ENCODE data around the gene SSTR5.
A peak's percentile ranks its signal among the peaks of the same experiment; 100 is the strongest.
"Not testable (repeated sequence)": the region's sequence is repeated elsewhere in the genome, so short reads cannot be mapped to it uniquely, and the experiment has no call there.

Gene SSTR5

DNA sequence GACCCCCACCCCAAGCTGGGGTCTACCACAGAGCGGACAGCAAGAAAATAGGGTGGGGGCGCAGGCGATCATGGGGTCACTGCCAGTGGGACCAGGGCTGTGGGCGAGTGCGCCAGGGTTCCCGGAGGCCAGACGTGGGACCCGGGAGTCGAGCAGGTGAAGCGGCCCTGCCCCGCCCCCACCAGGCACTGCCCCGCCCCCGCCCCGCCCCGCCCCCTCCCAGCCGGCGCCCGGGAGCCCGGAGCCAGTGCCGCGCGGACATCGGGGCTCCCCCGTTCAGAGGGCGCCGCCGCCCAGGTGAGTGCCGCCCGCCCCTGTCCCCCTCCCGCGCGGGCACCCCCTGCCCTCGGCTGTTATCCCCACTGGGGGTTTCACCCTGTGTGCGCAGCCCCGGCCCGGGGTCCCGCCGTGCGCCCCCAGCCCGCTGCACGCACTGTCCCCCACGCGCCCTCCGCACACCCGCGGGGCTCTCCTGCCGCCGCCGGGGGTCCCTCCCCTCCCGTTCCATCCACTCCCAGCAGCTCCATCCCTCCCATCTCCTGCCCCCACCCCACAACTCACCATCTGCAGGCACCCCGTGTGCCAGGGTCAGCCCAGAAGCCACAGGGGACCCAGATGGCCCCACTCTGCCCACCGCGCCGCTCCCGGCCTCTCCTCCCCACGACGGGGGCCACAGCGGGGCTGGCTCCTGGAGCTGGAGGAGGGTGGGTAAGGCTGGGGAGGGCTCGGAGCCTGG, at the start of gene SSTR5:
Gene SSTR5, plus strand, starts transcription at position 222 of the 736 bp plus-strand sequence. CDS start 6,122 bp downstream, outside the sequence.
- in situ Hi-C loops (cut with HindIII; ENCODE audit: low pct_unique_long_range_greater_than_20kb, low sequenced_read_pairs), result no loop called here

DNA sequence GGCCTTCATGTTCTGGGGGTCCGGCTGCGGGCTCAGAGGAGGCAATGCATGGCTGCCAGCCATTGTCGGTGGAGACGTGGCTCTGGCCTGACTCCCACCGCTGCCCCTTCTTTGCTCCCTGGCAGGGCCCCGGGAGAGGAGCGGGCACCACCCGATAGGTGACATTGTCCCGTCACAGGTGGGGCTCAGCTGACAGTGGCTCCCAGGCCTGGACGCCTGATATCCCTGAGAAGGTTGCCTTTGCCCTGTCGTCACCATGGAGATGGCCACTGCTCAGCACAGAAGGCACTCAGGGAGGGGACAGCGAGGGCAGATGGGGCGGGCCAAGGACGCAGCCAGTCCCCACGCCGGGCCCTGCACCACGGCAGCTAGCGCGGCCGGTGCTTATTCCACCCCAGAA, 48.4 kb upstream of the SSTR5 start:
- TF ChIP-seq JUND (IDR thresholded peaks at IDR 0.05; ENCODE audit: low read depth), result no peak
- DNase-seq (ENCODE audit: low read depth in 1 of 2, low spot score in 1 of 2), result no peak
- in situ Hi-C loops (cut with HindIII; ENCODE audit: low pct_unique_long_range_greater_than_20kb, low sequenced_read_pairs), result no loop called here

More for the DNA sequence above, at the start of gene SSTR5:
- no peak for TF ChIP-seq JUND (IDR thresholded peaks at IDR 0.05; ENCODE audit: low read depth)
- no peak for DNase-seq (ENCODE audit: low read depth in 1 of 2, low spot score in 1 of 2)

DNA sequence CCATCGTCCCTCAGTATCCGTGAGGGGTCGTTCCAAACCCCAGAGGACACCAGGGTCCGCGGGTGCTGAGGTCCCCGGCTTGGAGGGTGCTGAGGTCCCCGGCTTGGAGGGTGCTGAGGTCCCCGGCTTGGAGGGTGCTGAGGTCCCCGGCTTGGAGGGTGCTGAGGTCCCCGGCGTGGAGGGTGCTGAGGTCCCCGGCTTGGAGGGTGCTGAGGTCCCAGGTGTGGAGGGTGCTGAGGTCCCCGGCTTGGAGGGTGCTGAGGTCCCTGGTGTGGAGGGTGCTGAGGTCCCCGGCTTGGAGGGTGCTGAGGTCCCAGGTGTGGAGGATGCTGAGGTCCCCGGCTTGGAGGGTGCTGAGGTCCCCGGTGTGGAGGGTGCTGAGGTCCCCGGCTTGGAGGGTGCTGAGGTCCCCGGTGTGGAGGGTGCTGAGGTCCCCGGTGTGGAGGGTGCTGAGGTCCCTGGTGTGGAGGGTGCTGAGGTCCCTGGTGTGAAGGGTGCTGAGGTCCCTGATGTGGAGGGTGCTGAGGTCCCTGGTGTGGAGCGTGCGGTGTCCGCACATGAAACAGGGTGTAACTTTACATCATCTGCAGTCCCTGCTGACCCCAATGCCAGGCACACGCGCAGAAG, 47.3 kb upstream of the SSTR5 start:
- DNase-seq (ENCODE audit: low read depth in 1 of 2, low spot score in 1 of 2); in situ Hi-C loops (cut with HindIII; ENCODE audit: low pct_unique_long_range_greater_than_20kb, low sequenced_read_pairs): not testable (repeated sequence)

DNA sequence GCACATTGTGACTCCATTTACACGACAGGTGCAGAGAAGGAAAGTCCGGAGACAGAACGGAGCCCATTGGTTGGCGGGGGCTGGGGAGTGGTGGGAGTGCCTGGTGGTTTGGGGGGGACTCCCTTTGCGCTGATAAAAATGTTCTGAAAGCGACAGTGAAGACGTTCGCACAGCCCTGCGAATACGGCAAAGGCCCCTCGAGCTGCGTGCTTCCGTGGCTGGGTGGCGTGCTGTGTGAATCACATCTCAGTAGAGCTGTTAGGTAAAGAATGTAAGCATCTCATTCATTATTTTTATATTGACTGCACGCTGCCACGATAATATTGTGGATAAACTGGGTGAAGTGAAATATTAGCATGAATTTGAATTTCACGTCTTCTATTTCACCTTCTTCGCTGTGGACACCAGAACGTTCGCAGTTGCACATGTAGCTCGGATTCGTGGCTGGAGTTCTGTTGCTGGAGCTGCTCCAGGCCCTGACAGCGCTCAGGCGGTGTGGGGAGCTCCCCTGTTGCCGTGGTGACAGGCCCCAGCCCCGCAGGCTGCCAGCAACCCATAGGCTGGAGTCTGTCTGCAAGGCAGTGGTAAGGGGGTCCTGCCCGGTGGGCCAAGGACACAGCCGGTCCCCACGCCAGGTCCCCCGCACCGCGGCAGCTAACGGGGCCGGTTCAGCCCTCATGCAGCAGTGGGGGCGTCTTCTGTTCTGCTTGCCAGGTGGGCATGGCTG, 46.3 kb upstream of the SSTR5 start:
- no peak for TF ChIP-seq JUND (IDR thresholded peaks at IDR 0.05; ENCODE audit: low read depth)
- in situ Hi-C loops (cut with HindIII; ENCODE audit: low pct_unique_long_range_greater_than_20kb, low sequenced_read_pairs), result no loop called here

DNA sequence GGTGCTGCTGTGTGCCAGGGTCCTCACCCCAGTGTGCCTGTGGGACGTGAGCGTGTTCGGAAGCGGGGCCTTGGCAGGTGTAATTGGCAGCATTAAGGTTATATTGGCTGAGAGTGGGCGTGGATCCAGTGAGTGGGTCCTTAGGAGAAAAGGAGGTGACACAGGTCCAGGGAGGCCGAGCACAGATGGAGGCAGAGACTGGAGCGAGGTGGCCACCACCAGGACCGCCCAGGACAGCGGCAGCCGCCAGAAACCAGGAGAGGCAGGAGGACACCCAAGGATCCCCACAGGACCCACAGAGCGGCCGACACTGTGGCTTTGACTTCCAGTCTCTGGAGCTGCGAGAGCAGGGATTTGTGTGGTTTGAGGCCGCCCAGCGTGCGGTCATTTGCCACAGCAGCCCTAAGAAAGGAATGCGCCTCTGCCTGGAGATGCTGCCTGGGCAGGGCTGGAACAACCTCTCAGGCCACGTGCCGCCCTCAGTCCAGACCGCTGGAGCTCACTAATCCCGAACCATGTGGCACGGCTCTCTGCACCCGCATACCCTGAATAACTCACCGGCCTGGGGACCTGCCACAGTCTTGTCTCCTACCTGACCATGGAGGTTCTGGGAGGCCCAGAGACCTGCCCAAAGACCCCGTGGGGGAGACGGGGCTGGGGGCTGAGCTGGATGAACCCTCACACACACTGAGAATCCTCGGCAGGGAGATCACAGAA, 45.6 kb upstream of the SSTR5 start:
- DNase-seq (ENCODE audit: low read depth in 1 of 2, low spot score in 1 of 2), result peak in 1 of 2 experiments; percentile 49
- TF ChIP-seq JUND (IDR thresholded peaks at IDR 0.05; ENCODE audit: low read depth), result no peak
- in situ Hi-C loops (cut with HindIII; ENCODE audit: low pct_unique_long_range_greater_than_20kb, low sequenced_read_pairs), result no loop called here

More for the DNA sequence above, 46.3 kb upstream of the SSTR5 start:
- DNase-seq (ENCODE audit: low read depth in 1 of 2, low spot score in 1 of 2), result no peak

DNA sequence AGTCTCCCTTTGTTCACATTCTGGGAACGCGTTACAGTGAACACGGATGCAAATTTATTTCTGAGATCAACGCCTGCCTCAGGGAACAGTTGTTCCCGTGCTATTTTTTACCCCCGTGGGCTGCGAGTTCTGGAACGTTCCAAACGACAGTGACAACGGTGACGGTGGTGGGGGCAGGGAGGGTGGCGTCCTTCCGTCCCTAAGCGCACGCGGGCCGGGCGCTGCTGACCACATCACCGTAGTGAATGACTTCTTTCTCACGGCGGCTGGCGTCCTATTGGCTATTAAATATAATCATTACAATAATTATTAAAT, 45.1 kb upstream of the SSTR5 start:
- in situ Hi-C loops (cut with HindIII; ENCODE audit: low pct_unique_long_range_greater_than_20kb, low sequenced_read_pairs), result no loop called here
- no peak for TF ChIP-seq JUND (IDR thresholded peaks at IDR 0.05; ENCODE audit: low read depth)
- DNase-seq (ENCODE audit: low read depth in 1 of 2, low spot score in 1 of 2), result no peak

DNA sequence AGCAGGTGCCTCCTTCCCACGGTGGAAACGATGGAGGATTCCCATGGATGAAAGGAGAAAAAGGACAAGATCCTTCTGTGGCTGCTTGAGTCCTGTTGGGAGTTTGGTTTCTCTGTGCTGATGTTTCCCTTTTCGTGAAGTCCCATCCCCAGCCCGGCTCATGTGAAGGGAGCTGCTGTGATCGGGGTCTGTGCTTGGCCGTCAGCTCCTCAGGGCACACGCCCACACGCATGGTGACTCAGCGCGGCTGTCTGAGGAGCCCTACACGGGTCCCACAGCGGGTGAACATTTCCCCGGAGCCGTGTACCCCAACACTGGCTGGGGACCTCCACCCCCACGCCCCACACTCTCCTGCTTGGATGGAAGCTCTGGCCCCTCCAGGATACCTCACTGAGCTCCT, 44.5 kb upstream of the SSTR5 start:
- in situ Hi-C loops (cut with HindIII; ENCODE audit: low pct_unique_long_range_greater_than_20kb, low sequenced_read_pairs), result no loop called here
- no peak for DNase-seq (ENCODE audit: low read depth in 1 of 2, low spot score in 1 of 2)
- no peak for TF ChIP-seq JUND (IDR thresholded peaks at IDR 0.05; ENCODE audit: low read depth)

DNA sequence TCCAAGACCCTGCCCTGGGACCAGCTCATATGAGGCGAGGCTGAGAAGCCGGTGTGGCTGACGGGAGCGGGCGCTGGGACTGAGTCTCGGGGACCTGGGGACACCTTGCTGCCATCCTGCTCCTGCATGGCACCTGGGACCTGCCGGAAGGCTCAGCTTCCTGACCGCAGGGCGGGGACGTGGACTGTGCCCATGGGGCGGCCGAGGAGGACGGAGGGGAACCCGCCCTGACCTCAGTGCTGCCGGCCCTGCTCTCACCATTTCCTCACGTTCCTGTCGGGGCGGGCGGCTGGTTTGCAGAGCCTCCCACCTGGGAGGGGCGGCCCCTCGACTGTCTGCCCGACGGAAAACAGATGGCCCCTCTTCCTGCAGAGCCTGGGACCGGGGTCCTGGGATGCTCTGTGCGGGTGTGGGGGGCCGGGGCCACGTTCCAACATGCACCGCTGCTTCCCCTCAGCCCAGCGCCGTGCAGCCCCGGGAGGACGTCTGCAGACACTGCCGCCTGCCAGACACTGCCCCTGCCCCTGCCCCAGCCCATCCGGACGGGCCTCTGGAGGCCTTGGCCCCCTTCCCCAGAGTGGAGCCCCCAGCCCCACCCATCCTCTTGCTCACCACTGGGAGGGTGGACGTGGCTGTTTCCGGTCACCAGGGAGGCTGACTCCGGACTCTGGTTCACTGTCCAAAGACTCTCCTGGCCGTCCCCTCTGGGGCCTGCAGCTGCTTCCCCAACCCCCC, 43.9 kb upstream of the SSTR5 start:
- no peak for DNase-seq (ENCODE audit: low read depth in 1 of 2, low spot score in 1 of 2)
- in situ Hi-C loops (cut with HindIII; ENCODE audit: low pct_unique_long_range_greater_than_20kb, low sequenced_read_pairs), result no loop called here
- TF ChIP-seq JUND (IDR thresholded peaks at IDR 0.05; ENCODE audit: low read depth), result no peak

DNA sequence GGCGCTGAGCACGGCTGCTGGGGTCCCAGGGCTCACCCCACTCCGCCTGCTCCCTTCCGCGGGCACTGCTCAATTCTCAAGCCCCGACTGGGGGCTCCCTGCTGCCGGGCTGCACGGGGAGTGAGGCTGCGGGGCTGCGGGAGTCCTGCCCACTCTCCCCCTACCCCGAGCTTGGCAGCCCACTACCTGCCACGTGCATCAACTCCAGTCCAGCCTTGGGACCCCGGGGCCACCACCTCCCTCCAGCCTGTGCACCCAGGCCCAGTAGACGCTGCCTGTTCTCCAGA, 43.3 kb upstream of the SSTR5 start:
- in situ Hi-C loops (cut with HindIII; ENCODE audit: low pct_unique_long_range_greater_than_20kb, low sequenced_read_pairs), result no loop called here
- no peak for DNase-seq (ENCODE audit: low read depth in 1 of 2, low spot score in 1 of 2)
- no peak for TF ChIP-seq JUND (IDR thresholded peaks at IDR 0.05; ENCODE audit: low read depth)

DNA sequence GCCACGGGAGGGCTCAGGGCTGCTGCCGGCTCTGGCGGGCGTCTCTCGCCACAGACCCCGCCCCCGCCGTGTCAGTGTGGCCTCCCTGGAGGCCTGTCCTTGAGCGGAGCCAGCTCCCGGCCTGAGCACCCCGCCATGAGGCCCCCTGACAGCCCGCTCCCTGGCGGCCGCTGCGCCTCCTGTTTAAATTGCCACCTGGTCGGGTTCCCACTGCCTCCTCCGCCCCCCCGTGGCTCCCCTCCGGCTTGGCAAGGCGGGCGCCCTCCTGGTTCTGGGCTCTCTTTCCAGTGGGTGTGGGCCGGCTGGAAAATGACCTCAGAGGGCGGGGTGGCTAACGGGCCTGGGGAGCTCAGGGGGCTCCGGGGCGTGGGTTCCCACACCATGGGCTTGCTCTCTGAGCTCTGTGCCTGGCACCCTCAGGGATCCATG, 42.1 kb upstream of the SSTR5 start:
- no peak for TF ChIP-seq JUND (IDR thresholded peaks at IDR 0.05; ENCODE audit: low read depth)
- no peak for DNase-seq (ENCODE audit: low read depth in 1 of 2, low spot score in 1 of 2)
- in situ Hi-C loops (cut with HindIII; ENCODE audit: low pct_unique_long_range_greater_than_20kb, low sequenced_read_pairs), result no loop called here

DNA sequence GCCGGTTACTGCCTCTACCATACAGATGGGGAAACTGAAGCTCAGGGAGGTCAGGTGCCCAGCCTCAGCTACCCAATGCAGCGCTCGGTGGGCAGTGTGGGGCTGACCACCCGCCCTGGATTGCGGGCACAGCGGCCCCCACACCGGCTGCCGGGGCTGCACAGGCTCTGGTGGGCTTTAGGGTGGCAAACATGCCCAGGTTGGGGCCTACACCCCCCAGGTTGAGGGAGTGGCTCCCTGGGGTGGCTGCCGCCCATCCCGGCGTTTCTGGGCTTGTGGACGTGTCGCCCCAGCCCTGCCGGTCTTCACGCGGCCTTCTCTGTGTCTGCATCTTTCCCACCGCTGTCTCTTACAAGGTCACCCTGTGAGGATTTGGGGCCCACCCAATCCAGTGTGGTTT, 40.9 kb upstream of the SSTR5 start:
- DNase-seq (ENCODE audit: low read depth in 1 of 2, low spot score in 1 of 2), result no peak
- in situ Hi-C loops (cut with HindIII; ENCODE audit: low pct_unique_long_range_greater_than_20kb, low sequenced_read_pairs), result no loop called here
- TF ChIP-seq JUND (IDR thresholded peaks at IDR 0.05; ENCODE audit: low read depth), result no peak

DNA sequence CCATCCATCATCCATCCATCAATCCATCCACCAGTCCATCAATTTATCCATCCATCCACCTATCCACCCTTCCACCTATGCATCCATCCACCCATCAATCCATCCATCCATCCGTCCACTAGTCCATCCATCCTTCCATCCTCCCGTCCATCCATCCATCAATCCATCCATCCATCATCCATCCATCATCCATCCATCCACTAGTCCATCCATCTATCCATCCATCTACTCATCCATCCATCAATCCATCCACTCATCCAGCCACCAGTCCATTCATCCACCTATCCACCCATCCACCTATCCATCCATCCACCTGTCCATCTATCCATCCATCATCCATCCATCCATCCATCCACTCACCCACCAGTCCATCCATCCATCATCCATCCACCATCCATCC, 39.9 kb upstream of the SSTR5 start:
- in situ Hi-C loops (cut with HindIII; ENCODE audit: low pct_unique_long_range_greater_than_20kb, low sequenced_read_pairs), result no loop called here
- TF ChIP-seq JUND (IDR thresholded peaks at IDR 0.05; ENCODE audit: low read depth), result no peak
- DNase-seq (ENCODE audit: low read depth in 1 of 2, low spot score in 1 of 2), result no peak
